Activated naive CD4-positive, alpha-beta T cell treated with anti-CD3 and anti-CD28 coated beads, Interleukin-2, amount 50 U/mL, for 24 hours (primary cell): ENCODE measurements around the gene SNX25.
"Not testable (repeated sequence)": the region's sequence is repeated elsewhere in the genome, so short reads cannot be mapped to it uniquely, and the experiment has no call there.

Source experiments
- H3K27ac Mint-ChIP-seq: one replicate; pipeline ENCODE4 v1.8.0; 2021; ENCODE audit warnings: mild to moderate bottlenecking, mixed read lengths
- H3K27me3 Mint-ChIP-seq: one replicate; pipeline ENCODE4 v1.8.0; 2021; ENCODE audit warnings: mixed read lengths
- H3K36me3 Mint-ChIP-seq: one replicate; pipeline ENCODE4 v1.8.0; 2021; ENCODE audit warnings: mixed read lengths
- H3K4me1 Mint-ChIP-seq: one replicate; pipeline ENCODE4 v1.8.0; 2021; ENCODE audit warnings: mixed read lengths
- H3K4me3 Mint-ChIP-seq: one replicate; pipeline ENCODE4 v1.8.0; 2021; ENCODE audit warnings: mild to moderate bottlenecking, mixed read lengths
- H3K9me3 Mint-ChIP-seq: one replicate; pipeline ENCODE4 v1.8.0; 2021; ENCODE audit warnings: mixed read lengths

SNX25 gene

GRCh38 chr4:185209031-185209851 lies at the start of gene SNX25:
SNX25 (plus strand) TSS chr4:185209598; CDS start chr4:185209827, 229 bp downstream.
- Mint-ChIP-seq H3K36me3 (no peaks in the 10 kb centered on the region), H3K27ac (peak within 1 kb of the TSS; percentile 92), H3K4me3 (peak within 1 kb of the TSS; percentile 92), H3K9me3 (no peaks in the 10 kb centered on the region), H3K4me1 (peaks cover 54% of the 10 kb centered on the region), H3K27me3 (no peaks in the 10 kb centered on the region)

GRCh38 chr4:185165605-185166063 lies 43.8 kb upstream of the SNX25 start:
- Mint-ChIP-seq H3K4me1 (peaks cover 20% of the 10 kb centered on the region), H3K36me3 (peaks cover 35% of the 10 kb centered on the region), H3K27ac (peak overlapping the region; percentile 56), H3K4me3 (no peak overlapping the region), H3K27me3 (peaks cover 4% of the 10 kb centered on the region), H3K9me3 (no peaks in the 10 kb centered on the region)

GRCh38 chr4:185167234-185167633 lies 42.2 kb upstream of the SNX25 start:
- Mint-ChIP-seq H3K4me1 (peaks cover 20% of the 10 kb centered on the region), H3K9me3 (no peaks in the 10 kb centered on the region), H3K36me3 (peaks cover 30% of the 10 kb centered on the region), H3K27ac (no peak overlapping the region), H3K27me3 (peaks cover 4% of the 10 kb centered on the region), H3K4me3 (no peak overlapping the region)

GRCh38 chr4:185171373-185172071 lies 37.9 kb upstream of the SNX25 start:
- H3K4me3 Mint-ChIP-seq = no peak overlapping the region

GRCh38 chr4:185179488-185179887 lies 29.9 kb upstream of the SNX25 start:
- no peak overlapping the region for H3K4me3 Mint-ChIP-seq
- peaks cover 10% of the 10 kb centered on the region for H3K36me3 Mint-ChIP-seq
- H3K27ac Mint-ChIP-seq = no peak overlapping the region

More at GRCh38 chr4:185171373-185172071, 37.9 kb upstream of the SNX25 start:
- Mint-ChIP-seq H3K27ac (no peak overlapping the region), H3K9me3 (no peaks in the 10 kb centered on the region), H3K4me1 (peaks cover 6% of the 10 kb centered on the region), H3K36me3 (peaks cover 40% of the 10 kb centered on the region), H3K27me3 (no peaks in the 10 kb centered on the region)

GRCh38 chr4:185182239-185182638 lies 27.2 kb upstream of the SNX25 start:
- Mint-ChIP-seq H3K4me3 (no peak overlapping the region), H3K36me3 (peaks cover 2% of the 10 kb centered on the region), H3K27ac (no peak overlapping the region), H3K9me3 (no peaks in the 10 kb centered on the region), H3K27me3 (no peaks in the 10 kb centered on the region), H3K4me1 (peaks cover 44% of the 10 kb centered on the region)

More at GRCh38 chr4:185179488-185179887, 29.9 kb upstream of the SNX25 start:
- Mint-ChIP-seq H3K4me1 (peaks cover 25% of the 10 kb centered on the region), H3K27me3 (no peaks in the 10 kb centered on the region), H3K9me3 (no peaks in the 10 kb centered on the region)

GRCh38 chr4:185183622-185184281 lies 25.6 kb upstream of the SNX25 start:
- Mint-ChIP-seq H3K36me3 (peaks cover 5% of the 10 kb centered on the region), H3K4me3 (no peak overlapping the region), H3K4me1 (peaks cover 49% of the 10 kb centered on the region), H3K27me3 (no peaks in the 10 kb centered on the region), H3K27ac (no peak overlapping the region), H3K9me3 (no peaks in the 10 kb centered on the region)

- Mint-ChIP-seq H3K36me3 (peaks cover 9% of the 10 kb centered on the region), H3K27ac (no peak overlapping the region), H3K4me3 (no peak overlapping the region), H3K4me1 (peaks cover 56% of the 10 kb centered on the region), H3K27me3 (no peaks in the 10 kb centered on the region), H3K9me3 (no peaks in the 10 kb centered on the region)
Observed at GRCh38 chr4:185186769-185187168, 22.6 kb upstream of the SNX25 start.

- Mint-ChIP-seq H3K36me3 (peaks cover 10% of the 10 kb centered on the region), H3K9me3 (no peaks in the 10 kb centered on the region), H3K27me3 (no peaks in the 10 kb centered on the region), H3K4me1 (peaks cover 51% of the 10 kb centered on the region), H3K4me3 (no peak overlapping the region), H3K27ac (no peak overlapping the region)
Observed at GRCh38 chr4:185189606-185190305, 19.6 kb upstream of the SNX25 start.

GRCh38 chr4:185190306-185190856 lies 19.0 kb upstream of the SNX25 start:
- Mint-ChIP-seq H3K9me3 (no peaks in the 10 kb centered on the region), H3K4me1 (peaks cover 52% of the 10 kb centered on the region), H3K27ac (no peak overlapping the region), H3K4me3 (no peak overlapping the region), H3K27me3 (no peaks in the 10 kb centered on the region), H3K36me3 (peaks cover 13% of the 10 kb centered on the region)

- H3K9me3 Mint-ChIP-seq = no peaks in the 10 kb centered on the region
- peaks cover 44% of the 10 kb centered on the region for H3K4me1 Mint-ChIP-seq
- H3K36me3 Mint-ChIP-seq = peaks cover 18% of the 10 kb centered on the region
- H3K27ac Mint-ChIP-seq = peak overlapping the region; percentile 5
- no peaks in the 10 kb centered on the region for H3K27me3 Mint-ChIP-seq
- H3K4me3 Mint-ChIP-seq = no peak overlapping the region
Observed at GRCh38 chr4:185192059-185192458, 17.3 kb upstream of the SNX25 start.

GRCh38 chr4:185194924-185195888 lies 14.2 kb upstream of the SNX25 start:
- no peaks in the 10 kb centered on the region for H3K9me3 Mint-ChIP-seq
- peaks cover 11% of the 10 kb centered on the region for H3K36me3 Mint-ChIP-seq
- no peaks in the 10 kb centered on the region for H3K27me3 Mint-ChIP-seq
- H3K4me3 Mint-ChIP-seq = no peak overlapping the region
- H3K27ac Mint-ChIP-seq = peak overlapping the region; percentile 55
- H3K4me1 Mint-ChIP-seq = peaks cover 30% of the 10 kb centered on the region

- Mint-ChIP-seq H3K27ac (no peak overlapping the region), H3K36me3 (peaks cover 9% of the 10 kb centered on the region), H3K4me1 (peaks cover 24% of the 10 kb centered on the region), H3K4me3 (no peak overlapping the region), H3K27me3 (no peaks in the 10 kb centered on the region), H3K9me3 (no peaks in the 10 kb centered on the region)
Observed at GRCh38 chr4:185196437-185196836, 13.0 kb upstream of the SNX25 start.

- H3K27ac Mint-ChIP-seq = not testable (repeated sequence)
Observed at GRCh38 chr4:185198189-185198588, 11.2 kb upstream of the SNX25 start.

More at GRCh38 chr4:185198189-185198588, 11.2 kb upstream of the SNX25 start:
- H3K36me3 Mint-ChIP-seq, H3K27me3 Mint-ChIP-seq, H3K4me3 Mint-ChIP-seq, H3K9me3 Mint-ChIP-seq: not testable (repeated sequence)
- peaks cover 31% of the 10 kb centered on the region for H3K4me1 Mint-ChIP-seq
